Umbilical cord (tissue), 2 donors: ENCODE data around the gene TENT4B. TPM values are rescaled to one million over a fixed set of nuclear protein-coding genes. Genes with fewer than 3 reads are reported as not detected.
A peak's percentile ranks its signal among the peaks of the same experiment; 100 is the strongest.

Source experiments
- DNase-seq: peaks from one replicate; pipeline ENCODE4 v3.0.0-alpha.2; 2015; ENCODE audit warnings: low spot score
- total RNA-seq: library from RNA; depleted of rRNA; stranded (reverse); fragments of >200 nt; gene quantifications from one replicate; pipeline ENCODE4 v1.2.3, GENCODE V29; 2014; ENCODE audit warnings: low replicate concordance; ENCODE audit not compliant: insufficient read depth

The TENT4B gene
- total RNA-seq, 1 donor from 2014 or later: 20.7 TPM

GRCh38 chr16:50195756-50196155 lies 42.6 kb downstream of the TENT4B start:
- DNase-seq: no peak

DNA sequence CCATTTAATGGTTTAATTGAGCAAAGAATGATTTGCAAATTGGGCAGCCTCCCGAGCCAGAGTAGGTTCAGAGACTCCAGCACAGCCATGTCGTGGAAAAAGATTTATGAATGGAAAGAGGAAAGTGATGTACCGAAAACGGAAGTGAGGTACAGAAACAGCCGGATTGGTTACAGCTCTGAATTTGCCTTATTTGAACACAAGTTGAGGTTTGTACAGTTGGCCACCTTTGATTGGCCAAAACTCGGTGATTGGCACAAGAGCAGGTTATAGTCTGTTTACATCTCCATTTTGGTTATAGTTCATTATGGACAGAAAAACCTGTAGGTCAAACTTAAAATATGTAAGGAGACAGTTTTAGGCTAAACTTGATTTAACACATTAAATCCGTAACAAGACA lies 44.5 kb downstream of the TENT4B start:
- no peak for DNase-seq

- DNase-seq: no peak
Observed at GRCh38 chr16:50198802-50199403, 45.8 kb downstream of the TENT4B start.

DNA sequence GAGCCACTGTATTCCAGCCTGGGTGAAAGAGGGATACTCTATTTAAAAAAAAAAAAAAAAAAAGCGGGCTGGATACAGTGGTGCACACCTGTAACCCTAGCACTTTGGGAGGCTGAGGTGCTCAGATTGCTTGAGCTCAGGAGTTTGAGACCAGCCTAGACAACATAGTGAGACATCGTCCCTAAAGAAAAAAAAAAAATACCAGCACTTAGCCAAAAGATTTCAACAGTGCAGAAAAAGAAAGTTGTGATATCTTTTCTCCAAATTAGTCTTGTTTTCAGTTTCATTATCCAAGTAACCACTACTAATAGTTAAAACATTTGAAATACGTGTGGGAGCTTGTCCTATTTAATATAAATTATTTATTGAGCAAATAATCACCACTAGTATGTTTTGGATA lies 48.7 kb downstream of the TENT4B start:
- no peak for DNase-seq

- peak; percentile 96 for DNase-seq
Observed at GRCh38 chr16:50202926-50203624, 50.0 kb downstream of the TENT4B start.

DNA sequence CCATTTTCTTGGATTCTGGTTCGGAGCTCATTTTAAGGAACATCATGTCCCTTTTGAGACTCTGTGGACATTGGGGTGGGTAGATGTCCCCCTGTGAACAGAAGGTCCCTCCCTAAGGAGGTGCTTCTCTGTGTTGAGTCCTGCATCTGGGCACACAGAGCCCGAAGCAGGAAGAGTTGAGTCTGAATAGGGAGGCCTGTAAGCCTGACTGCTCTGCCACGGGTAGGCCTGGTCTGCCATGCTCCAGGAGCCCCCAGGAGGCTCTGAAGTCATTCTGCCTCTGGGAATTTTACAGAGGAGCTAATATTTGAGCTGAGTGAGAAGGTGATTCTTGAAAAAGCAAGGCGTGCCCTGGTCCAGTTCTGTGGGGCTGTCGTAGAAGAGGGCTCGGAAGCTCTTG lies 50.6 kb downstream of the TENT4B start:
- DNase-seq: no peak

DNA sequence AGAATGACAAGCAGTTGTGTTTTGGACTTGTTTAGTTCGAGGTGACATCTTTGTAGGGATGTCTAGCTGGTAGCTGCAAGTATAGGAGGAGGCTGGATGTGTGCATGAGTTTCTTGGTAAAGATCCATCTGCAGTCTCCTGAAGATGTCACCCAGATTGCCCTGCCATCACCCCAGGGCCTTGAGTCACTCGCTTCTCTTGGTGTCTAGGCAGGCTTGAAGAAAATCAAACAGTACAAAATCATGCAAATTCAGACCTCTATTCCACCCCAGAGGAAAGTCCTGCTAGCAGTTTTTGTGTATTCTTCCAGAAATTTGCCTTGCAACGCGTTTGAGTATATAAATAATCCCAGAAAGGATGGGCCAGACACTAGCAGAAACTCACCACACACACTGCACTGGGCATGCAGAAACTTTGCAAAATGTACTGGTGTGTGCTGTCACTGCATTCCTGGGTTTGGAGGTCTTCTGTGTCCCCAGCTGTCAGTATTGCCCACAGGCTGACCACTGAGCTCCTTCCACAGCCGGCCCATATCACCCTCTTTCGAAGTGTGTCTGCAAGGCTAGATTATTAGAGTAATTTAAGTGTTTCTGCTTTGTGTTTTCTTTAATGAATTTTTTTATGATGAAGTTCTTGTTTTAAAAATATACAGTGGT lies 51.5 kb downstream of the TENT4B start:
- DNase-seq: no peak

- peak; percentile 65 for DNase-seq
Observed at GRCh38 chr16:50207652-50208051, 54.5 kb downstream of the TENT4B start.

GRCh38 chr16:50208460-50208931 lies 55.4 kb downstream of the TENT4B start:
- no peak for DNase-seq

GRCh38 chr16:50209546-50210265 lies 56.6 kb downstream of the TENT4B start:
- DNase-seq: no peak

DNA sequence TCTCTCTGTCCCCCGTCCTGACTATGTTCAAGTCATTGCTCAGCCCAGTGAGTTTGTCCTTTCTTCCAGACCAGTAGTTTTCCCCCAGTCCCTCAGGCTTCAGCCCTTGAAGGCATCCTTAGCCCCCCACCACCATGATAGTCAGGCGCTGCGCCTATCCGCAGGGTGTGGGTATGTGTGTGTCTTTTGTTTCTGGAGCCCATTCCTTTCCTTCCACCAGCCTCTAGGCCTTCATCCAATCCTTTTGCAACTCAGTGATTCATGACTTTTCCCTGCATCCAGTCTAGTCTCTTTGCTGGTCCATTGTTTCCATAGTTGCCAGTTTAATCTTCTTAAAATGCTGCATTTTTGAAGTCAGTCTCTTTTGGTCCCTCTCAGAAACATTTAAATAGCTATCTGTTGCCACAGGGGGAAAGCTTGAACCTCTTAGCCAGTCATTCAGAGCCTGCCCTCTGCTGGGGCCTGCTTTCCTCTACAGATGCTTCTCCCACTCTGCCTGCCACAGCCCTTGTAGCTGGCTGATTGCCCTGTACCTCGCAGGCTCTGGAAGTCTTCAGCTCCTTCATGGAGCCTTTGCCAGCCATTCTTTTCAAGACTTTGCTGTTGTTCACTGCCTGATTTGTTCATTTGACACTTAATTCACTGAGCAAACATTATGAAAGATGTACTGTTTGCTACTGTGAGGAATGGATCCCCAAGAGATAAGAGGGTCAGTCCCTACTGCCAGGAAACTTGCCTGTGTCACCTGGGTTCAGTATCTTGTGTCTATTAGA lies 57.3 kb downstream of the TENT4B start:
- peak; percentile 95 for DNase-seq

- DNase-seq: peak; percentile 69
Observed at GRCh38 chr16:50213939-50214519, 60.9 kb downstream of the TENT4B start.

- DNase-seq: no peak
Observed at GRCh38 chr16:50215680-50216079, 62.6 kb downstream of the TENT4B start.

DNA sequence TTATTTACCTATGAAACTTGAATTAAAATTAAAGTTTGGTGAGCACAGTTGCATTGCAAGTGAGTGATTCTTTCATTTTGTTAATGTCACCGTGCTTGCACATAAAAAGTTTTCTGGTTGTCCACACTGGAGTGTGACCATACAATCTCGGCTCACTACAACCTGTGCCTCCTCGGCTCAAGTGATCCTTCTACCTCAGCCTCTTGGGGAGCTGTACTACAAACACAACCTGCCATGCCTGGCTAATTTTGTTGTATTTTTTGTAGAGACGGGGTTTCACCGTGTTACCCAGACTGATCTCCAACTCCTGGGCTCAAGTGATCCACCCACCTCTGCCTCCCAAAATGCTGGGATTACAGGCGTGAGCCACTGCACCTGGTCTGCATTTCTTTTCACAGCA lies 63.1 kb downstream of the TENT4B start:
- DNase-seq: no peak

DNA sequence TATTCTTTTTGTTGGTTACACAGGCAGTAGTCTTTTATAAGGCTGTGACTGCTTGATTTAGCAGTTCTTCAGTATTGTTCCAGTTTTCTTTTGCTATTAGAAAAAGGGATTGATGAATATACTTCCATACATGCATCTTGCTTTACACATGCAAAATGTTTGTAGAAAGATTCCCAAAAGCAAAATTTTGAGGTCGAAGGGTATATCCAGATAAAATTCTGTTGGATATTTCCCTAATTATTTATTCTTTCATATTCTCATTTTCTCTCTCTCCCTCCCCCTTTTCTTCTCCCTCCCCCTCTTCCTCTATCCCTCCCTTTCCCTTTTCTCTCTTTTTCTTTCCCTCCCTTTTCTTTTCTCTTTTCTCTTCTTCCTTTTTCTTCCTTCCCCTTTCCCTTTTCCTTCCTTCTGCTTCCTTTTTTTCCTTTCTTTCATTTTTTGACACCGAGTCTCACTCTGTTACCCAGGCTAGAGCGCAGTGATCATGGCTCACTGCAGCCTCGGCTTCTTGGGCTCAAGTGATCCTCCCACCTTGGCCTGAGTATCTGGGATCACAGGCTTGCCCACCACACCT lies 66.4 kb downstream of the TENT4B start:
- DNase-seq: no peak

- DNase-seq: no peak
Observed at GRCh38 chr16:50224286-50224685, 71.2 kb downstream of the TENT4B start.

DNA sequence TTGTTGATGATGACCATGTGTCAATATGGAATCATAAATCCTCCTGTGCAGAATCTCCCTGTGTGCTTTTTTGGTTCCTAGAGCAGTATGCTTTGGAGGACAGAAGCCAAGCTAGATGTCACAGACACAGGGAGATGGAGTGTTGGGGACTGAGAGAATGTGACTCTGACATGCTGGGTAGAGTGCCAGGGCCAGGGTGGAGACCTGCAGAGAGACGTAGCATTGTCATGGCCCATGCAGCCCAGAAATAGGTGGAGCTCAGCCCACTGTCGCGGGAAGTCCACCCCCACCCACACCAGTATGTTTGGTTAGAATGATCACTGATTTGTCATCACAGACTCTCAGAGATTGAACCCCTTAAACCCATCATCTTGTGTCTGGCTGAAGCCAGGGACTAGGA lies 74.0 kb downstream of the TENT4B start:
- DNase-seq: no peak

GRCh38 chr16:50227665-50228064 lies 74.6 kb downstream of the TENT4B start:
- no peak for DNase-seq

GRCh38 chr16:50228364-50228868 lies 75.3 kb downstream of the TENT4B start:
- no peak for DNase-seq

- DNase-seq: no peak
Observed at GRCh38 chr16:50229149-50229726, 76.1 kb downstream of the TENT4B start.
